ENCODE measurements around the gene SLC35E3. TPM values are rescaled to one million over a fixed set of nuclear protein-coding genes. Genes with fewer than 3 reads are reported as not detected.
A peak's percentile ranks its signal among the peaks of the same experiment; 100 is the strongest.
"Not testable (repeated sequence)": the region's sequence is repeated elsewhere in the genome, so short reads cannot be mapped to it uniquely, and the experiment has no call there.

Gene SLC35E3
- total and polyA plus RNA-seq, 2 experiments from 2014 or later: 1.9 to 16.2 TPM

GRCh38 chr12:68798882-68799234 lies 52.9 kb downstream of the SLC35E3 start:
- Histone ChIP-seq H3K36me3 (ENCODE audit: low read depth) (no peaks in the 10 kb centered on the region), H3K9ac (no peak overlapping the region), H3K9me2 (ENCODE audit: insufficient read depth) (no peaks in the 10 kb centered on the region), H3K79me2 (ENCODE audit: insufficient read depth) (no peaks in the 10 kb centered on the region), H2AFZ (no peak overlapping the region), H3K4me2 (ENCODE audit: unreplicated experiment) (no peak overlapping the region), H3K27ac (no peak overlapping the region), H3K9me3 (ENCODE audit: low read depth) (no peaks in the 10 kb centered on the region), H4K20me1 (ENCODE audit: insufficient read depth) (no peaks in the 10 kb centered on the region), H3F3A (ENCODE audit: insufficient read depth) (peaks cover 15% of the 10 kb centered on the region), H3K4me3 (no peak overlapping the region), H3K4me1 (ENCODE audit: insufficient read depth) (peaks cover 18% of the 10 kb centered on the region), H3K27me3 (replicated peaks; ENCODE audit: insufficient read depth) (no peaks in the 10 kb centered on the region)
- TF ChIP-seq EZH2 (IDR thresholded peaks at IDR 0.05; ENCODE audit: insufficient read depth, poor library complexity, severe bottlenecking) (no peak), EZH2phosphoT487 (IDR thresholded peaks at IDR 0.05; ENCODE audit: insufficient read depth, low read depth) (no peak)
- in situ Hi-C loops (cut with MboI): no loop called here
- WGBS, 2 experiments (ENCODE audit: low coverage in 1 of 2, low lambda C conversion rate in 2 of 2, missing lambda C conversion rate in 2 of 2): 88 to 94% methylated on average over 1 of the region's 1 CpG
- no peak for DNase-seq

GRCh38 chr12:68800294-68800693 lies 54.3 kb downstream of the SLC35E3 start:
- Histone ChIP-seq H3K9me3 (ENCODE audit: low read depth) (no peaks in the 10 kb centered on the region), H3F3A (ENCODE audit: insufficient read depth) (peaks cover 12% of the 10 kb centered on the region), H3K4me1 (ENCODE audit: insufficient read depth) (peaks cover 9% of the 10 kb centered on the region), H3K27me3 (replicated peaks; ENCODE audit: insufficient read depth) (no peaks in the 10 kb centered on the region), H3K4me3 (no peak overlapping the region), H3K9ac (no peak overlapping the region), H3K9me2 (ENCODE audit: insufficient read depth) (no peaks in the 10 kb centered on the region), H3K4me2 (ENCODE audit: unreplicated experiment) (no peak overlapping the region), H2AFZ (no peak overlapping the region), H3K79me2 (ENCODE audit: insufficient read depth) (no peaks in the 10 kb centered on the region), H3K27ac (no peak overlapping the region), H4K20me1 (ENCODE audit: insufficient read depth) (no peaks in the 10 kb centered on the region), H3K36me3 (ENCODE audit: low read depth) (no peaks in the 10 kb centered on the region)
- DNase-seq: no peak
- in situ Hi-C loops (cut with MboI): no loop called here
- TF ChIP-seq EZH2 (IDR thresholded peaks at IDR 0.05; ENCODE audit: insufficient read depth, poor library complexity, severe bottlenecking) (no peak), EZH2phosphoT487 (IDR thresholded peaks at IDR 0.05; ENCODE audit: insufficient read depth, low read depth) (no peak)
- 95 to 97% methylated on average over 5 of the region's 5 CpGs for WGBS, 2 experiments (ENCODE audit: low coverage in 1 of 2, low lambda C conversion rate in 2 of 2, missing lambda C conversion rate in 2 of 2)

DNA sequence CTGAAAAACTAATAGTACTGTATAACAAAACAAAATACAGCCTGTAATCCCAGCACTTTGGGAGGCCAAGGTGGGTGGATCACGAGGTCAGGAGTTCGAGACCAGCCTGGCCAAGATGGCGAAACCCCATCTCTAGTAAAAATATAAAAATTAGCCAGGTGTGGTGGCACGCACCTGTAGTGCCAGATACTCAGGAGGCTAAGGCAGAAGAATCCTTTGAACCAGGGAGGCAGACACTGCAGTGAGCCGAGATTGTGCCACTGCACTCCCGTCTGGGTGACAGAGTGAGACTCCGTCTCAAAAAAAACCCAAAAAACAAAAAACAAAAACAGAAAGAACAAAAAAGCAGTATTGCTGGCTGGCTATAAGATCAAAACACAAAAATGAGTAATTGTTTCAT lies 55.1 kb downstream of the SLC35E3 start:
- peak overlapping the region; percentile 65 for H2AFZ ChIP-seq
- H3K4me2 ChIP-seq (ENCODE audit: unreplicated experiment): peak overlapping the region; percentile 16
- H3K27me3 ChIP-seq (replicated peaks; ENCODE audit: insufficient read depth); H3K9me2 ChIP-seq (ENCODE audit: insufficient read depth); H3K9ac ChIP-seq; H3K9me3 ChIP-seq (ENCODE audit: low read depth); DNase-seq; in situ Hi-C loops (cut with MboI); H3K36me3 ChIP-seq (ENCODE audit: low read depth); H3K79me2 ChIP-seq (ENCODE audit: insufficient read depth); H3K4me3 ChIP-seq; H4K20me1 ChIP-seq (ENCODE audit: insufficient read depth): not testable (repeated sequence)
- H3K27ac ChIP-seq: 0 out of 2 replicates have a peak overlapping the region, but pooled peaks have one; percentile 54
- peaks cover 10% of the 10 kb centered on the region for H3F3A ChIP-seq (ENCODE audit: insufficient read depth)
- 69 to 79% methylated on average over 7 of the region's 7 CpGs for WGBS, 2 experiments (ENCODE audit: low coverage in 1 of 2, low lambda C conversion rate in 2 of 2, missing lambda C conversion rate in 2 of 2)
- H3K4me1 ChIP-seq (ENCODE audit: insufficient read depth): peaks cover 13% of the 10 kb centered on the region

DNA sequence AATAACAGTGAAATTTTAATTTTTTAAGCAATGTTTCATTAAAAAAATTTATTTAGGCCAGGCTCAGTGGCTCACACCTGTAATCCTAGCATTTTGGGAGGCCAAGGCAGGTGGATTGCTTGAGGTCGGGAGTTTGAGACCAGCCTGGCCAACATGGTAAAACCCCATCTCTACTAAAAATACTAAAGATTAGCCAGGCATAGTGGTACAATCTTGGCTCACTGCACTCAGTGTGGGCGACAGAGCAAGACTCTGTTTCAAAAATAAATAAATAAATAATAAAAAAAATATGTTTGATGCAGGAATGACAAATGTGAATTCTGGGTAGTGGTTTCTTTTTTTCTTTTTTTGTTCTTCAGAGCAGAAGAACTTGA lies 56.4 kb downstream of the SLC35E3 start:
- Histone ChIP-seq H3F3A (ENCODE audit: insufficient read depth) (peaks cover 12% of the 10 kb centered on the region), H3K4me2 (ENCODE audit: unreplicated experiment) (peak overlapping the region; percentile 16), H3K9ac (0 out of 2 replicates have a peak overlapping the region, but pooled peaks have one; percentile 12), H3K4me1 (ENCODE audit: insufficient read depth) (peaks cover 13% of the 10 kb centered on the region), H2AFZ (peak overlapping the region; percentile 65), H3K27ac (peak overlapping the region; percentile 54)
- H3K4me3 ChIP-seq; H3K9me2 ChIP-seq (ENCODE audit: insufficient read depth); H3K9me3 ChIP-seq (ENCODE audit: low read depth); H3K79me2 ChIP-seq (ENCODE audit: insufficient read depth); H3K27me3 ChIP-seq (replicated peaks; ENCODE audit: insufficient read depth); DNase-seq; H3K36me3 ChIP-seq (ENCODE audit: low read depth); in situ Hi-C loops (cut with MboI); H4K20me1 ChIP-seq (ENCODE audit: insufficient read depth): not testable (repeated sequence)
- 73 to 74% methylated on average over 2 of the region's 2 CpGs for WGBS, 2 experiments (ENCODE audit: low coverage in 1 of 2, low lambda C conversion rate in 2 of 2, missing lambda C conversion rate in 2 of 2)

DNA sequence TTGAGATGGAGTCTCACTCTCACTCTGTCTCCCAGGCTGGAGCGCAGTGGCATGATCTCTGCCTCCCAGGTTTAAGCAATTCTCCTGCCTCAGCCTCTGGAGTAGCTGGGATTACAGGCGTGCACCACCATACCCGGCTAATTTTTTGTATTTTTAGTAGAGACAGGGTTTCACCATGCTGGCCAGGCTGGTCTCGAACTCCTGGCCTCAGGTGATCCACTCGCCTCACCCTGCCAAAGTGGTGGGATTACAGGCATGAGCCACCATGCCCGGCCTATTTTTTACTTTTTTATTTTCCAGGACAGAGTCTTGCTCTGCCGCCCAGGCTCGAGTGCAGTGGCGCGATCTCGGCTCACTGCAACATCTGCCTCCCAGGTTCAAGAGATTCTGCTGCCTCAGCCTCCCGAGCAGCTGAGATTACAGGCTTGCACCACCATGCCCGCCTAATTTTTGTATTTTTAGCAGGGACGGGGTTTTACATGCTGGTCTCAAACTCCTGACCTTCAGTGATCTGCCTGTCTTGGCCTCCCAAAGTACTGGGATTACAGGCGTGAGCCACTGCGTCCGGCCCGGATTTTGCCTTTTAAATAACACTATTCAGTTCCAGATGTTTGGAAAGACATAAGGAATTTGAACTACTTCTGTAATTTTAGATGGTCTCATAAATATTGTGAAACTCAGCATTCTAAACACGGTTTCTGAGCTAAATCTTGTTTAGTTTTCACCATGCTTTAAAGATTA lies 57.1 kb downstream of the SLC35E3 start:
- H3K79me2 ChIP-seq (ENCODE audit: insufficient read depth); H3K4me3 ChIP-seq; H3K9me3 ChIP-seq (ENCODE audit: low read depth); H3K4me2 ChIP-seq (ENCODE audit: unreplicated experiment); H3K27me3 ChIP-seq (replicated peaks; ENCODE audit: insufficient read depth); H4K20me1 ChIP-seq (ENCODE audit: insufficient read depth); H3K36me3 ChIP-seq (ENCODE audit: low read depth); H3K9ac ChIP-seq; in situ Hi-C loops (cut with MboI); H3K9me2 ChIP-seq (ENCODE audit: insufficient read depth): not testable (repeated sequence)
- peak; percentile 71 for DNase-seq
- H2AFZ ChIP-seq: peak overlapping the region; percentile 58
- H3F3A ChIP-seq (ENCODE audit: insufficient read depth): peaks cover 16% of the 10 kb centered on the region
- H3K27ac ChIP-seq: peak overlapping the region; percentile 38
- peaks cover 13% of the 10 kb centered on the region for H3K4me1 ChIP-seq (ENCODE audit: insufficient read depth)
- WGBS, 2 experiments (ENCODE audit: low coverage in 1 of 2, low lambda C conversion rate in 2 of 2, missing lambda C conversion rate in 2 of 2): 48 to 51% methylated on average over 19 of the region's 19 CpGs
